ENCODE results near the gene CELF1.

GRCh38 chr11:47571895-47572294 is 19.0 kb upstream of the CELF1 start:
- TF ChIP-seq CTCF (IDR thresholded peaks at IDR 0.05) (no peak), POLR2A (IDR thresholded peaks at IDR 0.05) (no peak)

Measured in adrenal gland (tissue), 5 donors.